Fibroblast of lung (primary cell): Measurements from ENCODE around the gene ARL16.

Experiments
- CTCF ChIP-seq, 2 donors: IDR thresholded peaks in 1 of 2; conservative IDR thresholded peaks in 1 of 2; 1 replicate in 1 of 2; 2 replicates in 1 of 2; pipeline ENCODE4 v1.5.1; 2011 to 2012; ENCODE audit warnings: low read length in 2 of 2, control low read depth in 1 of 2, inconsistent platforms in 1 of 2, low read depth in 1 of 2, mild to moderate bottlenecking in 1 of 2
- EZH2 ChIP-seq: IDR thresholded peaks from 2 replicates; pipeline ENCODE4 v1.5.1; 2012; ENCODE audit warnings: low read length, control low read depth, mild to moderate bottlenecking; ENCODE audit errors: missing control alignments

GRCh38 chr17:81646869-81647600, 36.6 kb downstream of the ARL16 start:
- no peak for TF ChIP-seq CTCF (conservative IDR thresholded peaks at IDR 0.05 in 1 of 2, IDR thresholded peaks at IDR 0.05 in 1 of 2; ENCODE audit: low read depth in 1 of 2, low read length in 2 of 2)
- no peak for TF ChIP-seq EZH2
